ENCODE data around the gene HTRA2.
A peak's percentile ranks its signal among the peaks of the same experiment; 100 is the strongest.
"Not testable (repeated sequence)": the region's sequence is repeated elsewhere in the genome, so short reads cannot be mapped to it uniquely, and the experiment has no call there.

Gene HTRA2

DNA sequence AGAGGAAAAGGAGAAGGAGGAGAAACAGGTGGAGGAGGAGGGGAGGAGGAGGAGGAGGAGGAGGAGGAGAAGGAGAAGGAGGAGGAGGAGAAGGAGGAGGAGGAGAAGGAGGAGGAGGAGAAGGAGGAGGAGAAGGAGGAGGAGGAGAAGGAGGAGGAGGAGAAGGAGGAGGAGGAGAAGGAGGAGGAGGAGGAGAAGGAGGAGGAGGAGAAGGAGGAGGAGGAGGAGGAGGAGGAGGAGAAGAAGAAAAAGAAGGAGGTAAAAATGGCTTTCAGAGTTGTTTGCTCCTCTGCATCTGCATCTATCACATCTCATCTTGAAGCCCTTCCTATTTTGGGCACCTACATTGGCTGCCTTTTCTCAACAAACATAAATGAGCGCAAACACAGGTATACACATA lies 31.3 kb downstream of the HTRA2 start:
- DNase-seq (ENCODE audit: low read depth in 2 of 2) = not testable (repeated sequence)

DNA sequence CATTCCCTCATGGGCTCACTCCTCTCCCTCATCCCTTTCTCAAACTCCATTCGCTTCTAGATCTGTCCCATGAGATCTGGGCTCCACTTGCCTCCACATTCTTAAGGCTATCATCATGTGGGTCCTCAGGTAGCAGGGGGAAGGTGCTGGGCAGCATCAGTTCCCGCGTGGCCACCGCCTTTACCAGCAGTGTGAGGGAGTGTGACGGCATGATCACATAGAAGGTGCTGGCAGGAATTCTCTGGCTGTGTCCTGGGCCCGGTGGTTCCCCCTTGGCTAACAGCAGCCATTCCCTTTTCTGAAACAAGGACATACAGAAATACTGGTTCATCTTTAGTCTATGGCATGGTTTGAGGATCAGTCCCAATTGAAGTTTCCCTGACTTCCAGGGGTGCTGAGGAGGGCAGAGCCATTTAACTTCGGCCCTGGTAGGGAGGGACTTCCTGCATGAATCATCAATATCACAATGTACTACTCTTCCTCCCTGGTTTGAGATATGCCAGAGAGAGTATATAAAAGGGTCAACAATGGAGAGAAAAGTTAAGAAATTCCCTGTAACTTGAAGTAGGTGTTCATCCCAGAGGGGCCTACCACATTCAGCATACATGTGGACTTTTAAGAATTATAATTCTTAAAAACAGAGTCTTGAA lies 32.5 kb downstream of the HTRA2 start:
- no peak for DNase-seq (ENCODE audit: low read depth in 2 of 2)

DNA sequence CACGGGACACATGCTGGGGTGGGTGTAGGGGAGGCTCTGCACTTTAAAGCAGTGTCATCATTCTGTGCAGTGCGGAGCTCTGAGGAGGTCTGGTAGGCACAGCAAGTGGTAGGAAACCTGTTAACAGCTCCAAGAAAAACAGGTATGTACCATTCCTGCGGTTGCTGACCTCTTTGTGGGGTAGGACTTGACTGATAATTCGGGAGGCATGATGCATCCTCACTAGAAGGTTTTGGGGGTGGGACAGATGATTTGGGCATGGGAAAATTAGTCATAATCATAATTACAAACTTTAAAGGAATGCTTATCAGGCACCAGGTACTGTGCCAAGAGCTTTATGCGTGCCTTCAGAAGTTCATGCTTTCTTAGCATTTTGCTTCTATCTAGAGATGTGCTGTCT lies 34.5 kb downstream of the HTRA2 start:
- DNase-seq (ENCODE audit: low read depth in 2 of 2) = no peak

DNA sequence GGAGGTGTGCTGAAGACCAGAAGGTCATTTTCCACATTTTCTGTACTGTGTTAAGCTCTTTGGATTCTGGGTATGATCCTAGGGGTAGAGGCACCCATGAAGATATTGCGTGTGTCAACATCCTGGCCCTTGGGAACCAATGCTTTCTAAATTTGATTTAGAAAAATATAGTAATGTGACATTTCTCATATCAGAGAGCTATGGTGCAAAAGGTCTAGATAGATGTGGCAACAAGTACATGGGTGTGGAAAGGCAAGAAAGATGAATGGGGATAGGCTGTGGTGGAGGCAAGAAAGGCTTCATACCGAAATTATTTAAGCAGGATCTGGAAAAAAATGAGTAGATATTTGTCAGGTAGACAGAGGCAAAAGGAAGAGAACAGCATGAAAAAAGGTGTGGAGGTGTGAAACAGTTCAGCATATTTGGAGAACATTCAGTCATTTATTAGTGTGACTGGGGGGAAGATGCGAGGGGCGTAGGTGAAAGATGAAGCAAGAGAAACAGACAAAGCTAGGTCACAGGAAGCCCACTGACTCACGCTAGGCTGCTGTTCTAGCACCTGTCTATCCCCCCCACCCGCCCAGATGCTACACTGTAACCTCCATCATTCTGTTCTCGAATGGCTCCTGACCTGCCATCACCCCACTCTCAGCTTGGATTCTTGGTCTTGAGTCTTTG lies 36.5 kb downstream of the HTRA2 start:
- DNase-seq (ENCODE audit: low read depth in 2 of 2) = peak in 1 of 2 donors; percentile 27

DNA sequence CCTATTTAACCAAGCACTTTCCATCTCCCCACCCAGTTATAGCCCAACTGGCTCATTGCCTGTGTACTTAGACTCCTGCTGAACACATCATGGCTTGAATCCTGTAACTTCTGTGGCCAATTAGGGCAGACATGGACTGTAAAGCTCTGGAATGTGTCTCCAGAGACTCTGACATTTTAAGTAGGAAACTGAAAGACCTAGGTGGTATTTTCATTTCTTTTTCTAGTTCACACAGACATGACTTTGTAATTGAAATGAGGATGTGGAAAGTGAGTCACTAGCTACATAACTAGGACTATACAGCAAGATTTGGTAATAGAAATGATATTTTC lies 37.0 kb downstream of the HTRA2 start:
- no peak for DNase-seq (ENCODE audit: low read depth in 2 of 2)

DNA sequence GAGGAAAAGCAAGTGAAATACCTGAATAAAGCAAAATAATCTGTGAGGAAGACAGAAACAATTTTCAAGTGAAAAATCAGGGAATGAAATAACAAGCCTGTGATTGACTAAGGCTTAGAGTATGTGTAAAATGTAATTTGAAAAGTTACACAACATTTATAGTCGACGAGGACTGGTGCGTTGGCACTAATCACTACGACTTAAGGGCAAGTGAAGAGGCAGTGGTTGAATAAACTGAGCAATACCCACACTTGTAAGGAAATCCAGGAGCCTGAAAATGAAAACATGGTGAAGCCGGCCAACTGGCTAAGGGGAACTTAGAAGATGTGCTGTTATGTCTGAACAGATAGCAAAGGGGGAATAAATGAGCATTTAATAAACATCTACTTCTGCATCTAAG lies 38.1 kb downstream of the HTRA2 start:
- no peak for DNase-seq (ENCODE audit: low read depth in 2 of 2)

DNA sequence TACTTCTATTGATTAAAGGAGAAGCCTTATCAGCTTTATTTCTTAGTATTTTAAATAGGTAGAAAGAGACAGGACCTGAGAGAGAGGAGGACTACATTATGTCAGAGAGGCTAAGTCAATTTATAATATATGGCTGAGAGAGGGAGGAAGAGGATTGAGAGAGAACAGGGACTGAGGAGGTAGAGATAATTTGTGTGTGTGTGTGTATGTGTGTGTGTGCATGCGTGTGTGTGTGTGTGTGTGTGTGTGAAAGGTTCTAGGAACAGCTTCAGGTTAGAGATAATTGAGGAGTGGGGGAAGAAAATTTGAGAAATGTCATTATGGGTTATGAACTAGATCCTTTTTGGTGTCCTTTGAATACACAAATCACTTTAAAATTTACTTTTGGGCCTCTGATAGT lies 40.0 kb downstream of the HTRA2 start:
- DNase-seq (ENCODE audit: low read depth in 2 of 2) = no peak

DNA sequence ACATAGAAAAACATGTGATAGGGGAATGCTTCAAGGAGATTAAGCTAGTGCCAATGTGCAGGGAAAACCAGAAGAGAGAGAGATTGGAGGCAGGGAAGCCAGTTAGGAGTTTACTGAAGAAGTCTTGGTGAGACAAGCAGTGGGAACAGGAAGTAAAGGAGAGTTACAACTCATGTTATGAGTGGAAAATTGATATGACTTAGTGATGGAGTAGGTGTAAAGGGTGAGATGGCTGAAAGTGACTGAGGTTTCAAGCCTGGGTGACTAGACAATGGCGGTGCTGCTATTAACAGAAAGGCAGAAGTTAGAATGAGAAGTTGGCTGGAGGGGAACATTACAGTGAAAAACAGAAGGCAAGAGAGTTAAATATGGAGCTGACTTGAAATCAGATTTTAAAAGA lies 41.3 kb downstream of the HTRA2 start:
- no peak for DNase-seq (ENCODE audit: low read depth in 2 of 2)

DNA sequence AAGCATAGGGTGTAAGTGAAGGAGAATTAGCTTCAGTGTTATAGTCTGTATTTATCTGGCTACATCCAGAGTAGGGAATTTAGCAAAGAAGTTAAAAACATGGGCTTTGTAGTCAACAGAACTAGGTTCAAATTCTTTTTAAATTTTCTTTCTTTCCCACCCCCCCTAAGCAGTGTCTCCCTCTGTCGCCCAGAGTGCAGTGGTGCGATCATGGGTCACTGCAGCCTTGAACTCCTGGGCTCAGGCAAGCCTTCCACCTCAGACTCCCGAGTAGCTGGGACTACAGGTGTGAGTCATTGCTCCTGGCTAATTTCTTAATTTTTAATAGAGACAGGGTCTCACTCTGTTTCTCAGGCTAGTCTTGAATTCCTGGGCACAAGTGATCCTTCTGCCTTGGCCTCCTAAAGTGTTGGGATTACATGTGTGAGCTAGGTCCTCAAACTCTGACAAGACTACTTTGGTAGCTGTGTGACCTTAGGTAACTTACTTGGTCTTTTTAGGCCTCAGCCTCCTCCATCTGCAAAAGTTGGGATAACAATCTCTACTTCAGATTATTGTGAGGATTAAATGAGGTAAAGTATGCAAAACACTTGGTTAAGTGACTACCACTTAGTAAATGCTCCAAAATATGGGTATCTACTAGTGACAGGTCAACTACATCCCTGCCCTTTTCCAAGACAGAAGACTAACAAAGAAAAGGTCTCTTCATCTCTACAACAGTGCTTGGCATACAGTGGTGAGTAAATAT lies 42.6 kb downstream of the HTRA2 start:
- no peak for DNase-seq (ENCODE audit: low read depth in 2 of 2)

DNA sequence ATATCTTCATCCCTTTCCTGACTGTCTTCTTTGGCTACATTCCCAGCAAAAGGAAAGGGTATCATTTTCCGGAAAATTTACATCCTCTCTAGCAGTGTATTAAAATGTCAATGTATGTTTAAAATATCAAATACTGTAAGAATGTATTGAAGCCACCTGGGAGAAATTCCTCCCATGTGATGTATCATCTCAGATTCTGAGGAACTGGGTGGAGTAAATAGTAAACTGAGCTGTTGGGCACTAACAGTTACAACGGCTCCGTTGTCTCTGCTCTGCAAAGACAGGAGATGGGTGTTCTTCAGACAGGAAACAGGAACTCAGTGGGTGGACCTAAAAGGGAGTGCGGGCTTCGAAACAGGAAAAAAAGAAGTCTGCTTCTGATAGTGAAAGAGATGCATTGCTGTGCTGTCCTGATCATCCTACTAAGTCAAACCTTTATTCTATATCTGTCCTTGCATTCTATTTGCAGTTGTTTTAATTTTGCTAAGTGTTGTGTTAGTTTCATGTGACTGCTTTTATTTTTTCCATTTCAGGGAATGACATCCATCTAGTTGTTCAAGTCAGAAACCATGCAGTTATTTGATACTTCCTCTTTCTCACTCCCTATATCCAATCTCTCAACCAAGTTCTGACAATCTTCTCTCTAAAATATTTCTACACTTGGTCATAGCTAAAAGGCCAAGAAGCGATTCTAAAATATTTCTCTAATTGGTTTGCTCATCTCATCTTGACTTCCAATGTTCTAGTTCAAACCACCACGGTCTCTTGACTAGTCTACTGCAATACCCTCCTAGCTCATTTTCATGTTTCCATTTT lies 44.2 kb downstream of the HTRA2 start:
- no peak for DNase-seq (ENCODE audit: low read depth in 2 of 2)

DNA sequence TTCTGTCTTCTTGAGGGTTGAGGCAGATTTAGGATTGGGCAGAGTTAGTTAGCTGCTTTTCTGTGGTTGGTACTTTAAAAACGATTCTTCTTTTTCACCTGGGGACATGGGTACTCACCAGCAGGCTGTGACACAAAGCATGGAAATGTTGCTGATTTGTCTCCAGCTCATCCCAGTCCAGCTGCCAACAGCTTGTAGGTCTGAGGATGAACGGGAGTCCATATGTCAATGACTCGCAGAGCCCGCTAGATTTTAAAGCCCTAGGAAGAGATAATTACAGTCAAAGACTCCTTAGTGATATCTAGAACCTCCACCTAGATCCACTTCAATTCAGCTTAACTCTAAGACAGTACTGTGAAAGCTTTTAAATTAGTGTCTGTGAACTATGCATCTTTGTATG lies 45.6 kb downstream of the HTRA2 start:
- DNase-seq (ENCODE audit: low read depth in 2 of 2) = no peak

DNA sequence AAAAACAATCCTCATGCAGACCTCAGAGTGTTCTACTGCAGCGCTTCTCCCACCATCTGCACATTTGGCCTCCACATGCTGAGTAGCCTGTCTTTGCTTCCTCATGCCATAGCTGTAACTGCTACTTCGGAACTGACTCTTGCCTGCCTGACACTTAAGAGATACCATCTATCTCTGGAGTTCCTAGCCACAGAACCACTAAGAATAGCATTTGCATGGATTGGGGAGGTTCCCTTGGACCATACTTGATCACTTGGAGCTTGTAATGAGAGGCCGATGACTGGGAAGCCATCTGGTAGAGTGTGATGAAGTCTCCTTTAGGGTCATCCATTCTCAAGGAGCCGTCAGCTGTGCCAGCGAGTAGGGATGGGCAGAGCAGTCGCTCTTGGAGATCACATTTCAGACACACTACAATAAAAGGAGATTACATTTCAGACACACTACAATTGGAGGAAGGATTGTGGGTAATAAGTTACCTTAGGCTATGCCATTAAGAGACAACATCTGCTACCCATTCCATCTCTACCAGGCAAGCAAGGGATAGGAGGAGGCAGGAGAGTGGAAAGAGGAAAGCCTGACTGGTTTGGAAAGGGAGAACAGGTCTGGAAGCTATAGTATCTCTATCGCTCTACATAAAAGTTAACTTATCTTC lies 46.6 kb downstream of the HTRA2 start:
- DNase-seq (ENCODE audit: low read depth in 2 of 2) = no peak

DNA sequence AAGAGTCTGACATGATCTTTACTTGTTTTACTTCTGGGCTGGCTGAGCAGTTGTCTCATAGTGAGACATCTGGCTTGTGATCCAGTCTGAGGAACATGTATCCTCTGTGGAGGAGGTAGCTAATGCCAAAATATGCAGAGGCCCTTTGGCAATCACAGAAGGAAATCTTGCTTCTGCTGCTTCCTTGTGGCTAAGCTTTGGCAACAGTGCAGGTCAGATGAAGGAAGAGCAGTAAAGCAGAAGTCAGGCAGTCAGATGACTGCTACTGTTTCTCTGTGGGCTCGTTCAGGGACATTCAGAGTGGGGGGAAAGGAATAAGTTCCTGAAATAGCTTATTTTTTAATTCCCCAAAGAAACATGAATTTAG lies 47.1 kb downstream of the HTRA2 start:
- no peak for DNase-seq (ENCODE audit: low read depth in 2 of 2)

DNA sequence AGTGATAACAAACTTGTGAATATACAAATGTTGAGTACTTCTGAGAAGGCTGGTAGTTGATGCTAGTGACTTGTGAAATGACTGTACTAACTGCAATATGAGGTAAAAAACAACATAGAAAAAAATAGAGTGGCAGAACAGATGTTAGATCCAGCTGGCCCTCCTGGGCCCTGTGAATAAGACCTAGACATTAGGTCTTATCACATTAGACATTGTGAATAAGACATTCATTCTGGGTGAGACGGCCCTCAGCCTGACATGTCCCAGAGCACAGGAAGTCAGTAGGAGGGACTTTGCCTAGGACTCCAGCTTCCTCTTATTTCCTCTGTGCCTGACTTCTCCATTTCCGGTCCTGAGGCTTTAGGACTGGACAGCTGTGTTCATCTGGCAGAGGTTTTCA lies 47.7 kb downstream of the HTRA2 start:
- no peak for DNase-seq (ENCODE audit: low read depth in 2 of 2)

DNA sequence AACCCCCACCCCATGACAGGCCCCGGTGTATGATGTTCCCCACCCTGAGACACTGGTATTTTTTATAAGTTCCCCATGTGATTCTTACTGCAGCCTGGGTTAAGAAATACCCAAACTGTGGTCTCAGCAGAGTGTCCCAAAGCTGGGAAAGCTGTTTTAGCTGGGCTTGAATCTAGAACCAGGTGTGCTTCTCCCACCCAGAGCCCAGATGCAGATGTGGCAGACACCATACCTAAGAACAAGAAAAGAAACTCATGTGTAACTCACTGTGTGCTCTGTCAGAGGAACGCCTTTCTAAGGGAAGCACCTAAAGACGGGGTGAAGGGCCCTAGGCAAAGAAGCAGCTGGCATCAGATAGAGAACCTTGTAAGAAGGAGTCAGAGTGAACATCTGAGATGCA lies 48.7 kb downstream of the HTRA2 start:
- no peak for DNase-seq (ENCODE audit: low read depth in 2 of 2)

DNA sequence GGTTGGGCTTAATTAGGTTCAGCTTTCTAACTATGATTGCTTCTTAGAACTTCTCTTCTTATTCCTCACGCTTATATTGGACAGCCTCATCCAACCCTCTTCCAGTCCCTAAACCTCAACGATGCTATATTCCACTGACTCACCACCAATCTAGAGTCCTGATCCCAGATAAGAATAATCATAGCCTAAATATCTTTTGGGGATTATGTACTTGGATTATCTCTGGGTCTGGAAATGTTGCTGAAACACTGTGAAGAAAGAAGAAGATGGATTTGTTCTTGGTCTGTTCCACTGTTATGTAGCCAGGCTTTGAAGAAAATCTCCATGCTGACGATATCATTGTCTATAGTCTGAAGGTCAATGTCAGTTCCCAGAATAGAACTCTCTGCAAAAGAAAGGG lies 51.7 kb downstream of the HTRA2 start:
- DNase-seq (ENCODE audit: low read depth in 2 of 2) = no peak

DNA sequence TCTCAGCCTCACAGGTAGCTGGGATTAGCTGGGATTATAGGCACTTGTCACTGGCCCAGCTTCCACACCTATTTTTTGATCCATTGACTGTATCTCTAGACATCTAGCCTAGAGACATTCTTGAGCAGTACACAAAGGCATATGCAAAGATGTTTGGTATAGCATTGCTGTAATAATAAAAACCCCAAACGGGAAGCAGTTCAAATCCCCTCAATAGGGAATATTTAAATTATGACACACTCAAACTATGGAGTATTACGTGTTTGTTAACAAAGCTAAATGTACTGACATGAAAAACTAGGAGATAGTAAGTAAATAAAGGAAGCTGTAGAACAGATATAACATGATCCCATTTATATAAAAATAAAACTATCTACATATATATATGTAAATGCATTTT lies 52.5 kb downstream of the HTRA2 start:
- DNase-seq (ENCODE audit: low read depth in 2 of 2) = no peak
